Sigmoid colon (tissue), 7 donors: ENCODE measurements around the gene RBM33. TPM values are rescaled to one million over a fixed set of nuclear protein-coding genes. Genes with fewer than 3 reads are reported as not detected.

Experiments used
- DNase-seq: peaks from one replicate; pipeline ENCODE4 v3.0.0-alpha.2; 2019
- H3K27ac ChIP-seq, 4 donors: fragments of 200-600 bp; sonication (generic); one replicate each; pipeline ENCODE4 v1.5.1; 2016 to 2019; ENCODE audit warnings: mild to moderate bottlenecking in 1 of 4
- H3K27me3 ChIP-seq, 3 donors: fragments of 200-600 bp; sonication (generic); one replicate each; pipeline ENCODE4 v1.5.1; 2019; ENCODE audit warnings: mild to moderate bottlenecking in 1 of 3
- H3K36me3 ChIP-seq, 4 donors: fragments of 200-600 bp; sonication (generic); one replicate each; pipeline ENCODE4 v1.5.1; 2016 to 2019
- H3K4me1 ChIP-seq, 4 donors: fragments of 200-600 bp; sonication (generic); one replicate each; pipeline ENCODE4 v1.5.1; 2017 to 2019
- H3K4me3 ChIP-seq, 4 donors: fragments of 200-600 bp; sonication (generic); one replicate each; pipeline ENCODE4 v1.5.1; 2017 to 2019; ENCODE audit warnings: mild to moderate bottlenecking in 2 of 4, moderate library complexity in 1 of 4
- H3K9me3 ChIP-seq, 4 donors: fragments of 200-600 bp in 3 of 4; sonication (generic) in 3 of 4; one replicate each; pipeline versions ENCODE4 v1.5.1 to v1.6.1; 2013 to 2019
- EP300 ChIP-seq, 4 donors: sonication (generic); formaldehyde crosslinking; IDR thresholded peaks; one replicate each; pipeline ENCODE4 v1.6.1; 2017; ENCODE audit warnings: antibody characterized with exemption in 4 of 4
- POLR2A ChIP-seq, 2 donors: fragments of 450-650 bp; IDR thresholded peaks; one replicate each; pipeline ENCODE4 v1.6.1; 2016; ENCODE audit warnings: antibody characterized with exemption in 2 of 2, mild to moderate bottlenecking in 2 of 2, moderate library complexity in 2 of 2
- POLR2AphosphoS5 ChIP-seq, 4 donors: sonication (generic); formaldehyde crosslinking; IDR thresholded peaks; one replicate each; pipeline ENCODE4 v1.6.1; 2017; ENCODE audit warnings: antibody characterized with exemption in 4 of 4
- WGBS, 2 donors: extraction: QIAGEN DNeasy Blood & Tissue Kit; methylation state at CpG; one replicate each; pipeline ENCODE4 v1.1.7; 2013; 5-methylcytosine and 5-hydroxymethylcytosine counted together
- intact Hi-C: fragments of 100-400 bp; cut with DNase I; formaldehyde crosslinking; loops from one replicate; pipeline ENCODE4 v1.15.1; 2023
- polyA plus RNA-seq, 3 donors: library from polyadenylated mRNA; stranded (reverse); fragments of 200-250 nt; gene quantifications; one replicate each; pipeline ENCODE4 v1.2.3, GENCODE V29; 2013
- total RNA-seq, 4 donors: library from RNA; depleted of rRNA; stranded (reverse); fragments of >200 nt; gene quantifications; one replicate each; pipeline ENCODE4 v1.1.0, GENCODE V29; 2016
- TF ChIP-seq, protein P1 (sequence below), 4 experiments: fragments of 450-650 bp in 3 of 4; fragments of 200-600 bp in 1 of 4; IDR thresholded peaks; one replicate each; pipeline ENCODE4 v1.5.1; 2016 to 2019; ENCODE audit warnings: antibody characterized with exemption in 4 of 4, mild to moderate bottlenecking in 3 of 4, moderate library complexity in 2 of 4
- donor health status: healthy with polysubstance abuse.
- donor health status: Bipolar disorder and iron deficiency.
- donor health status: healthy.

RBM33 gene
- total and polyA plus RNA-seq, 7 donors = 3.6 to 60.4 (median 30.8) TPM

DNA sequence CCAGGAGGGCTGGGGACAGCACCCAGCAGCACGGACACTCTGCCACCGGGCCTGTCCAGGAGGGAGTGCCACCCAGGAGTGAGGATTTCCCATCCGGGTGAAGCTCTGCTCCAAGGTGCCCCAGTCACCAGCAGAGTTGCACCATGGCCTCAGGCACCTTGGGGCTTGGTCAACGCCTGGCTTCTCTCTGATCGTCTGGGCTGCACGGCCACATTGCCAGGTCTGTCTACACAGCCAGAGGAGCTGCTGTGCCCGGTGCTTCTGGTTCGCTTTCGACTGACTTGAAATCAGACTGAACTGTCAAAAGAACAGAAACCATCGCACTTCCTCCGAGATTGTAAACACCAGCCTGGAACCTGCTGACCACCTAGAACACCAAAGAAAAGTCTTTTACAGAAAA is 155.8 kb downstream of the RBM33 start:
- no peak for TF ChIP-seq POLR2A (IDR thresholded peaks at IDR 0.05)
- TF ChIP-seq, protein P1, sequence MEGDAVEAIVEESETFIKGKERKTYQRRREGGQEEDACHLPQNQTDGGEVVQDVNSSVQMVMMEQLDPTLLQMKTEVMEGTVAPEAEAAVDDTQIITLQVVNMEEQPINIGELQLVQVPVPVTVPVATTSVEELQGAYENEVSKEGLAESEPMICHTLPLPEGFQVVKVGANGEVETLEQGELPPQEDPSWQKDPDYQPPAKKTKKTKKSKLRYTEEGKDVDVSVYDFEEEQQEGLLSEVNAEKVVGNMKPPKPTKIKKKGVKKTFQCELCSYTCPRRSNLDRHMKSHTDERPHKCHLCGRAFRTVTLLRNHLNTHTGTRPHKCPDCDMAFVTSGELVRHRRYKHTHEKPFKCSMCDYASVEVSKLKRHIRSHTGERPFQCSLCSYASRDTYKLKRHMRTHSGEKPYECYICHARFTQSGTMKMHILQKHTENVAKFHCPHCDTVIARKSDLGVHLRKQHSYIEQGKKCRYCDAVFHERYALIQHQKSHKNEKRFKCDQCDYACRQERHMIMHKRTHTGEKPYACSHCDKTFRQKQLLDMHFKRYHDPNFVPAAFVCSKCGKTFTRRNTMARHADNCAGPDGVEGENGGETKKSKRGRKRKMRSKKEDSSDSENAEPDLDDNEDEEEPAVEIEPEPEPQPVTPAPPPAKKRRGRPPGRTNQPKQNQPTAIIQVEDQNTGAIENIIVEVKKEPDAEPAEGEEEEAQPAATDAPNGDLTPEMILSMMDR (IDR thresholded peaks at IDR 0.05) = no peak
- TF ChIP-seq POLR2AphosphoS5 (IDR thresholded peaks at IDR 0.05) = no peak
- no peak for TF ChIP-seq EP300 (IDR thresholded peaks at IDR 0.05)
- Histone ChIP-seq H3K36me3 (no peaks in the 10 kb centered on the region), H3K9me3 (no peaks in the 10 kb centered on the region), H3K27me3 (peaks cover 35 to 93% (median 72%) of the 10 kb centered on the region in 3 donors), H3K27ac (no peak overlapping the region), H3K4me3 (no peak overlapping the region), H3K4me1 (peaks cover 0 to 37% (median 28%) of the 10 kb centered on the region in 4 donors)
- 87 to 92% methylated on average over 11 of the region's 11 CpGs for WGBS, 2 donors
- no peak for DNase-seq
- intact Hi-C loops = loop anchor here (10.0 kb wide), 1 partner anchor 674 kb away; no protein-coding TSS in a partner anchor

- H3K9me3 ChIP-seq = no peaks in the 10 kb centered on the region
- H3K36me3 ChIP-seq = no peaks in the 10 kb centered on the region
- H3K4me1 ChIP-seq = peaks cover 0 to 42% (median 33%) of the 10 kb centered on the region in 4 donors
- H3K27me3 ChIP-seq = peaks cover 40 to 96% (median 72%) of the 10 kb centered on the region in 3 donors
- H3K4me3 ChIP-seq = no peak overlapping the region
- no peak for TF ChIP-seq POLR2A (IDR thresholded peaks at IDR 0.05)
- no peak for TF ChIP-seq POLR2AphosphoS5 (IDR thresholded peaks at IDR 0.05)
- TF ChIP-seq, protein P1 (IDR thresholded peaks at IDR 0.05) = no peak
- H3K27ac ChIP-seq = no peak overlapping the region
- WGBS, 2 donors = 89% methylated on average over 16 of the region's 16 CpGs
- intact Hi-C loops = loop anchor here (10.0 kb wide), 1 partner anchor 674 kb away; no protein-coding TSS in a partner anchor
- no peak for DNase-seq
Measured at GRCh38 chr7:155800741-155801267, 156.3 kb downstream of the RBM33 start.

- H3K27ac ChIP-seq = no peak overlapping the region
- H3K9me3 ChIP-seq = no peaks in the 10 kb centered on the region
- no peak overlapping the region for H3K4me3 ChIP-seq
- WGBS, 2 donors = 47 to 79% methylated on average over 6 of the region's 6 CpGs
- peaks cover 40 to 96% (median 72%) of the 10 kb centered on the region in 3 donors for H3K27me3 ChIP-seq
- TF ChIP-seq POLR2A (IDR thresholded peaks at IDR 0.05) = no peak
- TF ChIP-seq POLR2AphosphoS5 (IDR thresholded peaks at IDR 0.05) = no peak
- TF ChIP-seq EP300 (IDR thresholded peaks at IDR 0.05) = no peak
- TF ChIP-seq, protein P1 (IDR thresholded peaks at IDR 0.05) = no peak
- intact Hi-C loops = loop anchor here (10.0 kb wide), 1 partner anchor 673 kb away; no protein-coding TSS in a partner anchor
- peaks cover 0 to 45% (median 39%) of the 10 kb centered on the region in 4 donors for H3K4me1 ChIP-seq
- DNase-seq = no peak
- no peaks in the 10 kb centered on the region for H3K36me3 ChIP-seq
Measured at GRCh38 chr7:155802291-155802690, 157.8 kb downstream of the RBM33 start.

GRCh38 chr7:155802906-155803417 is 158.5 kb downstream of the RBM33 start:
- H3K27me3 ChIP-seq = peaks cover 43 to 96% (median 76%) of the 10 kb centered on the region in 3 donors
- intact Hi-C loops = loop anchor here (10.0 kb wide), 1 partner anchor 672 kb away; no protein-coding TSS in a partner anchor
- peaks cover 0 to 45% (median 40%) of the 10 kb centered on the region in 4 donors for H3K4me1 ChIP-seq
- no peaks in the 10 kb centered on the region for H3K36me3 ChIP-seq
- peak overlapping the region in 1 of 4 donors; percentile 26 for H3K4me3 ChIP-seq
- H3K9me3 ChIP-seq = no peaks in the 10 kb centered on the region
- DNase-seq = no peak
- 30 to 84% methylated on average over 70 of the region's 70 CpGs for WGBS, 2 donors
- H3K27ac ChIP-seq = no peak overlapping the region
- TF ChIP-seq EP300 (IDR thresholded peaks at IDR 0.05) (no peak), POLR2AphosphoS5 (IDR thresholded peaks at IDR 0.05) (no peak), POLR2A (IDR thresholded peaks at IDR 0.05) (no peak)
- TF ChIP-seq, protein P1 (IDR thresholded peaks at IDR 0.05) = no peak
